ENCODE data around the gene SNTG2.

SNTG2 gene

GRCh38 chr2:1353124-1353523 lies 402.5 kb downstream of the SNTG2 start:
- TF ChIP-seq, protein P1, sequence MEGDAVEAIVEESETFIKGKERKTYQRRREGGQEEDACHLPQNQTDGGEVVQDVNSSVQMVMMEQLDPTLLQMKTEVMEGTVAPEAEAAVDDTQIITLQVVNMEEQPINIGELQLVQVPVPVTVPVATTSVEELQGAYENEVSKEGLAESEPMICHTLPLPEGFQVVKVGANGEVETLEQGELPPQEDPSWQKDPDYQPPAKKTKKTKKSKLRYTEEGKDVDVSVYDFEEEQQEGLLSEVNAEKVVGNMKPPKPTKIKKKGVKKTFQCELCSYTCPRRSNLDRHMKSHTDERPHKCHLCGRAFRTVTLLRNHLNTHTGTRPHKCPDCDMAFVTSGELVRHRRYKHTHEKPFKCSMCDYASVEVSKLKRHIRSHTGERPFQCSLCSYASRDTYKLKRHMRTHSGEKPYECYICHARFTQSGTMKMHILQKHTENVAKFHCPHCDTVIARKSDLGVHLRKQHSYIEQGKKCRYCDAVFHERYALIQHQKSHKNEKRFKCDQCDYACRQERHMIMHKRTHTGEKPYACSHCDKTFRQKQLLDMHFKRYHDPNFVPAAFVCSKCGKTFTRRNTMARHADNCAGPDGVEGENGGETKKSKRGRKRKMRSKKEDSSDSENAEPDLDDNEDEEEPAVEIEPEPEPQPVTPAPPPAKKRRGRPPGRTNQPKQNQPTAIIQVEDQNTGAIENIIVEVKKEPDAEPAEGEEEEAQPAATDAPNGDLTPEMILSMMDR (IDR thresholded peaks at IDR 0.05; ENCODE audit: borderline replicate concordance, insufficient read depth, low read depth, low read length): no peak
- no peak overlapping the region for H3K4me3 ChIP-seq (ENCODE audit: low read depth, low read length)

DNA sequence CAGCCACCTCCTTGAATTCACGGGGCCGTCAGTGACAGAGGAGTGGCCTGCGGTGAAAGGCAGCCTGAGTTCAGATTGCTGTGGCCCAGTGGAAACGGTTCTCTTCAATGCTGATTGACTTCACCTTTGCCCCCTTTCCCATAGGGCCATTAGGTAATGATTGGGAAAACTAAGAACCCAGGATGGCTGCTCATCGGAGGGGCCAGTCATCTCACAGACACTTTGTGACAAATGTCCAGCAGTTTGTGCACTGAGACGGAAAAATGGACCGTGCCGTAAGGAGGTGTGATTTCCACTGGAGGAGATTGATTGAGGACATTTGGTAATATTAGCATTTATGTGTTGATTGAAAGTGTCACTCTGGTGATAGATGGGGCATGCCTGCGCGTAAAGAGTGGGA lies 402.9 kb downstream of the SNTG2 start:
- H3K4me3 ChIP-seq (ENCODE audit: low read depth, low read length): no peak overlapping the region
- TF ChIP-seq, protein P1 (IDR thresholded peaks at IDR 0.05; ENCODE audit: borderline replicate concordance, insufficient read depth, low read depth, low read length): no peak

DNA sequence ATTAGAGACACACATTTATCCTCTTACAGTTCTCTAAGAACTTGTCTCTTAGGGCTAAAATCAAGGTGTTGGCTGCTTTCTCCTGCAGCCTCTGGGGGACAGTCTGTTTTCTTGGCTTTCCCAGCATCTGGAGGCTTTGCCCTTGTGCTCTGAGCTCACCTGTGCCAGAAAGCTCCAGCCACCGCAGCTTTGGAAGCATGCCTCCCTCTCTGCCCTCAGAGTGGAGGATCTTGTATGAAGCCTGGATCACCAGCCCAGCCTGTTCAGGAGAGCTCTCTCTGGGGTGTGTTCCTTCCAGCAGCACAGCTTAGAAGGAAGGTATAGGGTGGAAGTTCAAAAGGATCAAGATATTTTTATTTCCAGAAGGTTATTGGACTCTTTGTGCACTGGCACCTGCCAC lies 409.5 kb downstream of the SNTG2 start:
- TF ChIP-seq, protein P1 (IDR thresholded peaks at IDR 0.05; ENCODE audit: borderline replicate concordance, insufficient read depth, low read depth, low read length): no peak

GRCh38 chr2:1360557-1361250 lies 410.1 kb downstream of the SNTG2 start:
- no peak overlapping the region for H3K4me3 ChIP-seq (ENCODE audit: low read depth, low read length)
- TF ChIP-seq, protein P1 (IDR thresholded peaks at IDR 0.05; ENCODE audit: borderline replicate concordance, insufficient read depth, low read depth, low read length): no peak

More for the DNA sequence above, 409.5 kb downstream of the SNTG2 start:
- no peak overlapping the region for H3K4me3 ChIP-seq (ENCODE audit: low read depth, low read length)

DNA sequence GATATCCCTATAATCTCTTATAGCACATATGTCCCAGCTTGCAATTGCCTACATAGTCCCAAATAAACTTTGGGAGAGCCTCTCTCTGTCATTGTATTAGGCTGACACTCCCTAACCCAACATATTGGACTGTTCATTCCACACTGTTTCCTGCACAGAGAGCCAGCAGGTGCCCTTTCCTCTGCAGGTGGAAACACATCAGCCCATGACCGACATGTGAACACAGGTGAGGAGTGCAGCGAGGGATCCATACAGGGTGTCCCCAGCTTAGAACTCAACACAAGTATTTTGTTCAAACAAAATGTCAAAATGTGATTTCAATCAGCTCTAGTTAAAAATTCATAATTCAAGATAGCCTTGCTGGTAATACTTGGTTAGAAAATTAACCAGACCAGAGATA lies 412.7 kb downstream of the SNTG2 start:
- no peak overlapping the region for H3K4me3 ChIP-seq (ENCODE audit: low read depth, low read length)
- TF ChIP-seq, protein P1 (IDR thresholded peaks at IDR 0.05; ENCODE audit: borderline replicate concordance, insufficient read depth, low read depth, low read length): no peak

DNA sequence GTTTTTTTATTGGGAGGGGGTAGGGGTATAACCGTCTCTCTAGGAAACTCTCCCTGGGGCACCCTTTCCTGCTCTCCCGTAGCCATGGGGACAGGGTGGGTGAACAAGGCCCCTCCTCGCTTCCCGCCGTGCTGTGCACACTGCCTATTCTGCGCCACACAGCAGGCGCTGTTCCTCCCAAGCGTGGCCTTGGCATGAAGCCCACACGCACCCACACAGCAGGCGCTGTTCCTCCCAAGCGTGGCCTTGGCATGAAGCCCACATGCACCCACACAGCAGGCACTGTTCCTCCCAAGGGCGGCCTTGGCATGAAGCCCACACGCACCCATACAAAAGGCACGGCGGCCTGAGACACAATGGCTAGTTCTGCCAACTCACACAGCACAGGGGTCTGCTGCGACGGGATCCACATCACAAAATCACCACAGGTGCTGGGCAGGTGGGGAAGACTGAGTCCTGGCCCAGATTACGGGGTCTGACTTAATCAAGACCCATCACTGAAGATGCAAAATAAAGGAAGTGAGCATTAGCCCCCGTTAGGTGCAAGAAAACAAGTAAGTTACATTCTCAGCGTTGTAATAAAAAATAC lies 416.0 kb downstream of the SNTG2 start:
- TF ChIP-seq, protein P1 (IDR thresholded peaks at IDR 0.05; ENCODE audit: borderline replicate concordance, insufficient read depth, low read depth, low read length): no peak
- no peak overlapping the region for H3K4me3 ChIP-seq (ENCODE audit: low read depth, low read length)

DNA sequence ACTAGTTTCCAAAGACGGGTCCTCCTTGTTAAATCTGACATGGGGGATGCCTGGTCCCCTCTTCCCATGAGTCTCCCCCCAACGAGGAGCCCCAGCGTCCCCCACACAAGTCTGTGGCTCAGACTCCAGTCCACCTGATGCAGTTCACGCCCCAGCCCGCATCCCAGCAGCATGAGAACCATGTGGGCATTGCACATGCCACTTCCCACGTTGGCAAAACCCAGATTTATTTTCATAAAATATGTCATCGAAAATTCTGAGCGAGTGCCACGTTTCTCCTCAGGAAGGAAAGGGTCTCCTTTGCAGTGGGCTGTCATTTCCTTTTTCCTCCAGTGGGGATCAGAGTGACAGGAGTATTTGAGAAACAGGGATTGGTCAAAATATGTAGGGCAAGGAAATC lies 417.0 kb downstream of the SNTG2 start:
- no peak overlapping the region for H3K4me3 ChIP-seq (ENCODE audit: low read depth, low read length)
- TF ChIP-seq, protein P1 (IDR thresholded peaks at IDR 0.05; ENCODE audit: borderline replicate concordance, insufficient read depth, low read depth, low read length): no peak
